RWPE2 (cell line): ENCODE measurements around the gene TCF12.

Experiments used
- ATAC-seq: fragments of 200-7000 bp; cut with Tn5 transposase; 3 replicates; pipeline ENCODE4 v1.9.1; 2021; ENCODE audit warnings: low read depth
- DNase-seq: peaks from one replicate; pipeline ENCODE4 v3.0.0-alpha.2; 2020; ENCODE audit warnings: low spot score
- H3K27ac ChIP-seq: fragments of 450-650 bp; 2 replicates; pipeline ENCODE4 v1.5.1; 2017; ENCODE audit warnings: mild to moderate bottlenecking; ENCODE audit not compliant: poor library complexity, severe bottlenecking
- H3K27me3 ChIP-seq: fragments of 250-450 bp; sonication (Bioruptor Pico); 2 replicates; pipeline ENCODE4 v1.5.1; 2021; ENCODE audit warnings: mild to moderate bottlenecking, moderate library complexity; ENCODE audit not compliant: insufficient read depth, poor library complexity, severe bottlenecking
- H3K36me3 ChIP-seq: fragments of 250-450 bp; sonication (Bioruptor Pico); 2 replicates; pipeline ENCODE4 v1.5.1; 2020; ENCODE audit warnings: low read depth, mild to moderate bottlenecking, moderate library complexity
- H3K4me1 ChIP-seq: fragments of 250-450 bp; sonication (Bioruptor Pico); 2 replicates; pipeline ENCODE4 v1.5.1; 2021; ENCODE audit warnings: mild to moderate bottlenecking, moderate library complexity; ENCODE audit not compliant: insufficient read depth, poor library complexity, severe bottlenecking
- H3K4me3 ChIP-seq: fragments of 250-450 bp; sonication (Bioruptor Pico); 2 replicates; pipeline ENCODE4 v1.5.1; 2021; ENCODE audit warnings: mild to moderate bottlenecking, moderate library complexity; ENCODE audit not compliant: severe bottlenecking
- H3K9me3 ChIP-seq: fragments of 250-450 bp; sonication (Bioruptor Pico); 2 replicates; pipeline ENCODE4 v1.5.1; 2021; ENCODE audit warnings: mild to moderate bottlenecking, moderate library complexity; ENCODE audit not compliant: severe bottlenecking
- CTCF ChIP-seq: fragments of 450-650 bp; IDR thresholded peaks from one replicate; pipeline ENCODE4 v1.5.1; 2017; ENCODE audit warnings: mild to moderate bottlenecking, moderate library complexity; ENCODE audit not compliant: poor library complexity, severe bottlenecking

Gene TCF12

GRCh38 chr15:57223345-57223744 lies 304.9 kb downstream of the TCF12 start:
- Histone ChIP-seq H3K27me3 (no peaks in the 10 kb centered on the region), H3K27ac (no peak overlapping the region), H3K9me3 (no peaks in the 10 kb centered on the region), H3K36me3 (no peaks in the 10 kb centered on the region), H3K4me1 (peaks cover 6% of the 10 kb centered on the region), H3K4me3 (no peak overlapping the region)
- no peak for DNase-seq
- no peak for ATAC-seq
- TF ChIP-seq CTCF = no peak

GRCh38 chr15:57223887-57224286 lies 305.4 kb downstream of the TCF12 start:
- Histone ChIP-seq H3K27me3 (no peaks in the 10 kb centered on the region), H3K4me1 (peaks cover 6% of the 10 kb centered on the region), H3K9me3 (no peaks in the 10 kb centered on the region), H3K27ac (no peak overlapping the region), H3K36me3 (no peaks in the 10 kb centered on the region), H3K4me3 (no peak overlapping the region)
- TF ChIP-seq CTCF = no peak
- ATAC-seq (no peak), DNase-seq (no peak)

GRCh38 chr15:57224664-57225063 lies 306.2 kb downstream of the TCF12 start:
- Histone ChIP-seq H3K27me3 (no peaks in the 10 kb centered on the region), H3K4me3 (no peak overlapping the region), H3K27ac (no peak overlapping the region), H3K4me1 (peaks cover 4% of the 10 kb centered on the region), H3K9me3 (no peaks in the 10 kb centered on the region), H3K36me3 (no peaks in the 10 kb centered on the region)
- ATAC-seq (peak; percentile 44; the same call in 1 of the 3 replicates), DNase-seq (no peak)
- TF ChIP-seq CTCF = no peak

- Histone ChIP-seq H3K27me3 (no peaks in the 10 kb centered on the region), H3K4me1 (no peaks in the 10 kb centered on the region), H3K9me3 (no peaks in the 10 kb centered on the region), H3K36me3 (peaks cover 11% of the 10 kb centered on the region), H3K4me3 (no peak overlapping the region), H3K27ac (no peak overlapping the region)
- no peak for ATAC-seq
- no peak for DNase-seq
- no peak for TF ChIP-seq CTCF
These were observed 308.7 kb downstream of the TCF12 start for GRCh38 chr15:57227166-57227565.

- Histone ChIP-seq H3K9me3 (no peaks in the 10 kb centered on the region), H3K4me1 (no peaks in the 10 kb centered on the region), H3K27me3 (no peaks in the 10 kb centered on the region), H3K4me3 (no peak overlapping the region), H3K36me3 (peaks cover 17% of the 10 kb centered on the region), H3K27ac (no peak overlapping the region)
- ATAC-seq (no peak), DNase-seq (no peak)
- TF ChIP-seq CTCF = no peak
These were observed 309.5 kb downstream of the TCF12 start for GRCh38 chr15:57227899-57228298.
